HAP-1 (cell line): Measurements from ENCODE around the gene KRT78.

ENCODE experiments used
- DNase-seq, 2 experiments: peaks; one replicate each; pipeline ENCODE4 v3.0.0-alpha.2; 2016 to 2020; ENCODE audit warnings: low spot score in 2 of 2
- H3K27me3 ChIP-seq: fragments of 250-450 bp; sonication (Bioruptor Pico); 2 replicates; pipeline ENCODE4 v1.5.1; 2020; ENCODE audit warnings: low read depth, mild to moderate bottlenecking, moderate library complexity
- H3K36me3 ChIP-seq: fragments of 250-450 bp; sonication (Bioruptor Pico); replicated peaks from 2 replicates; pipeline ENCODE4 v1.5.1; 2020; ENCODE audit warnings: mild to moderate bottlenecking
- H3K4me1 ChIP-seq: fragments of 250-450 bp; sonication (Bioruptor Pico); 2 replicates; pipeline ENCODE4 v1.5.1; 2020; ENCODE audit warnings: mild to moderate bottlenecking
- H3K4me3 ChIP-seq: fragments of 250-450 bp; sonication (Bioruptor Pico); 2 replicates; pipeline ENCODE4 v1.5.1; 2020; ENCODE audit warnings: mild to moderate bottlenecking, moderate library complexity
- H3K9me3 ChIP-seq: fragments of 250-450 bp; sonication (Bioruptor Pico); 2 replicates; pipeline ENCODE4 v1.5.1; 2020; ENCODE audit warnings: mild to moderate bottlenecking, moderate library complexity
- in situ Hi-C: fragments of 300-500 bp; cut with MboI; formaldehyde crosslinking; loops from 3 replicates; pipeline ENCODE4 v1.14.3; 2020; ENCODE audit warnings: low sequenced_read_pairs, inconsistent platforms, mixed read lengths

The KRT78 gene

GRCh38 chr12:52839436-52840105 lies 9.2 kb downstream of the KRT78 start:
- Histone ChIP-seq H3K4me1 (no peaks in the 10 kb centered on the region), H3K36me3 (no peaks in the 10 kb centered on the region), H3K27me3 (peaks cover 9% of the 10 kb centered on the region; the same call in 1 of the 2 replicates), H3K4me3 (no peak overlapping the region), H3K9me3 (no peaks in the 10 kb centered on the region)
- in situ Hi-C loops, result no loop called here
- no peak for DNase-seq

GRCh38 chr12:52838609-52839435 lies 10.0 kb downstream of the KRT78 start:
- no peaks in the 10 kb centered on the region for H3K4me1 ChIP-seq
- in situ Hi-C loops, result no loop called here
- DNase-seq, result no peak
- H3K9me3 ChIP-seq, result no peaks in the 10 kb centered on the region
- no peaks in the 10 kb centered on the region for H3K36me3 ChIP-seq
- H3K27me3 ChIP-seq, result peaks cover 9% of the 10 kb centered on the region; the same call in 1 of the 2 replicates
- no peak overlapping the region for H3K4me3 ChIP-seq

- DNase-seq, result no peak
- Histone ChIP-seq H3K36me3 (no peaks in the 10 kb centered on the region), H3K27me3 (peaks cover 9% of the 10 kb centered on the region; the same call in 1 of the 2 replicates), H3K9me3 (no peaks in the 10 kb centered on the region), H3K4me3 (no peak overlapping the region), H3K4me1 (no peaks in the 10 kb centered on the region)
- in situ Hi-C loops, result no loop called here
These were observed 10.8 kb downstream of the KRT78 start for GRCh38 chr12:52837781-52838608.

- H3K4me1 ChIP-seq, result no peaks in the 10 kb centered on the region
- DNase-seq, result no peak
These were observed 11.4 kb downstream of the KRT78 start for GRCh38 chr12:52837413-52837741.

GRCh38 chr12:52836491-52837412 lies 12.0 kb downstream of the KRT78 start:
- Histone ChIP-seq H3K4me3 (no peak overlapping the region), H3K4me1 (no peaks in the 10 kb centered on the region), H3K9me3 (no peaks in the 10 kb centered on the region), H3K27me3 (peaks cover 9% of the 10 kb centered on the region; the same call in 1 of the 2 replicates), H3K36me3 (no peaks in the 10 kb centered on the region)
- no peak for DNase-seq
- in situ Hi-C loops, result no loop called here

More at GRCh38 chr12:52837413-52837741, 11.4 kb downstream of the KRT78 start:
- no peaks in the 10 kb centered on the region for H3K9me3 ChIP-seq
- H3K36me3 ChIP-seq, result no peaks in the 10 kb centered on the region
- peaks cover 9% of the 10 kb centered on the region; the same call in 1 of the 2 replicates for H3K27me3 ChIP-seq
- in situ Hi-C loops, result no loop called here
- H3K4me3 ChIP-seq, result no peak overlapping the region

- Histone ChIP-seq H3K4me3 (no peak overlapping the region), H3K36me3 (no peaks in the 10 kb centered on the region), H3K9me3 (no peaks in the 10 kb centered on the region), H3K27me3 (peaks cover 9% of the 10 kb centered on the region; the same call in 1 of the 2 replicates), H3K4me1 (no peaks in the 10 kb centered on the region)
- DNase-seq, result no peak
- in situ Hi-C loops, result no loop called here
These were observed 12.7 kb downstream of the KRT78 start for GRCh38 chr12:52836042-52836466.

- Histone ChIP-seq H3K36me3 (no peaks in the 10 kb centered on the region), H3K27me3 (peaks cover 9% of the 10 kb centered on the region; the same call in 1 of the 2 replicates), H3K9me3 (no peaks in the 10 kb centered on the region), H3K4me1 (no peaks in the 10 kb centered on the region), H3K4me3 (no peak overlapping the region)
- in situ Hi-C loops, result no loop called here
- no peak for DNase-seq
These were observed 13.3 kb downstream of the KRT78 start for GRCh38 chr12:52835271-52836041.

GRCh38 chr12:52834727-52835001 lies 14.1 kb downstream of the KRT78 start:
- H3K4me3 ChIP-seq, result no peak overlapping the region
- no peak for DNase-seq
- no peaks in the 10 kb centered on the region for H3K4me1 ChIP-seq
- no peaks in the 10 kb centered on the region for H3K9me3 ChIP-seq
- in situ Hi-C loops, result no loop called here
- no peaks in the 10 kb centered on the region for H3K36me3 ChIP-seq
- H3K27me3 ChIP-seq, result peaks cover 2% of the 10 kb centered on the region; the same call in 1 of the 2 replicates

- Histone ChIP-seq H3K4me3 (no peak within 1 kb of the TSS), H3K36me3 (no peaks in the 10 kb centered on the region), H3K27me3 (peaks cover 2% of the 10 kb centered on the region; the same call in 1 of the 2 replicates), H3K4me1 (no peaks in the 10 kb centered on the region), H3K9me3 (no peaks in the 10 kb centered on the region)
- in situ Hi-C loops, result no loop called here
- no peak for DNase-seq
These were observed 14.7 kb downstream of the KRT78 start, which contains the start of gene KRT79 for GRCh38 chr12:52833922-52834726. TSS of gene KRT79 (minus strand) at chr12:52834311. CDS start at chr12:52834260, 51 bp downstream.

GRCh38 chr12:52832985-52833905 lies 15.5 kb downstream of the KRT78 start:
- peaks cover 8% of the 10 kb centered on the region for H3K27me3 ChIP-seq
- H3K4me1 ChIP-seq, result no peaks in the 10 kb centered on the region
- no peak overlapping the region for H3K4me3 ChIP-seq
- no peaks in the 10 kb centered on the region for H3K9me3 ChIP-seq
- in situ Hi-C loops, result no loop called here
- no peak for DNase-seq
- no peaks in the 10 kb centered on the region for H3K36me3 ChIP-seq

- no peak for DNase-seq
- H3K27me3 ChIP-seq, result peaks cover 8% of the 10 kb centered on the region
These were observed 16.3 kb downstream of the KRT78 start for GRCh38 chr12:52832451-52832850.

More at GRCh38 chr12:52832451-52832850, 16.3 kb downstream of the KRT78 start:
- Histone ChIP-seq H3K4me1 (no peaks in the 10 kb centered on the region), H3K9me3 (no peaks in the 10 kb centered on the region), H3K4me3 (no peak overlapping the region), H3K36me3 (no peaks in the 10 kb centered on the region)
- in situ Hi-C loops, result no loop called here
